ENCODE results near the gene JMJD8. TPM values are rescaled to one million over a fixed set of nuclear protein-coding genes. Genes with fewer than 3 reads are reported as not detected.
A peak's percentile ranks its signal among the peaks of the same experiment; 100 is the strongest.

The JMJD8 gene
- total and polyA plus RNA-seq, 11 donors: 36.2 to 103 (median 44.1) TPM

DNA sequence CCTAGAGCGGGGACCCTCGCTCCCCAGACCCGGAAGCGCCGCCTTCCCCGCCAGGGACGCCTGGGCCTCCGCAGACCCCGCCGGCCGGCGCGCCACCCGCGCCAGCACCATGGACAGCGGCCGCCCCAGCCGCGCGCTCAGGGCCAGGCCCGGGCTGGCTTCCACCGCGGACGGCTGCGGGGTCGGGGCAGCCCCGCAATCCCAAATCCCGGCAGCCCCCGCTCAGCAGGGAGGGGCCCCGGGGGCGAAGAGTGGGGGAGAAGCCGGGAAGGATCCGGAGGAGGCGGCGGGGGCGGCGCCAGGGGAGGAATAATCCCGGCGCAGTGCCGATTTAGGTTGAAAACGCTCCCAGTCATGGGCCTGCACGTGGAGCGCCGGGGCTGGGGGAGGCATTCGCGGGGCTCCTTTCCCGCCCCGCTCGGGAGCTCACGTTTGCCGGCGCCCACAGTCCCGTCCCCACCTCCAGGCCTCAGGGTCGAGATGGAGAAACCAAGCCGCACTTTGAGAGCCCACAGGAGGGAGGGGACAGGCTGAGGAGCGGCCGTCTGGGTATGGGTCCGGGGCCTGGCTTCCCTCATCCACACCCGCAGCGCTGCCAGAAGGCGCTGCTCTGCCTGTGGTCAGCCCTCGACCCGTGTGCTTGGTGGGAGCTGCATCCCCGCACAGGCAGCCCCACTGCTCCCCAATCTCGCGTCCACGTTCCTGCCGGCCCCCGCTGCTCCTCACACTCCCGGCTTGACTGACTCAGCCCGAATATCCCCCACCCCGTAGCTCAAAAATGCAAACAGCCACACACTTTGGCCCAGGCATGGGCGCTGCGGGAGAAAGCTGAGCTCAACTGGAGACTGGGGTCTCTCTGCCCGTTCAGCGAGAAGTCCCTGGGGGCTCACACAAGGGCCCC, 16.8 kb upstream of the JMJD8 start:
- WGBS, 4 donors: 5 to 6% (median 6%) methylated on average over 51 to 76 of the region's 76 CpGs
- TF ChIP-seq, protein P1, sequence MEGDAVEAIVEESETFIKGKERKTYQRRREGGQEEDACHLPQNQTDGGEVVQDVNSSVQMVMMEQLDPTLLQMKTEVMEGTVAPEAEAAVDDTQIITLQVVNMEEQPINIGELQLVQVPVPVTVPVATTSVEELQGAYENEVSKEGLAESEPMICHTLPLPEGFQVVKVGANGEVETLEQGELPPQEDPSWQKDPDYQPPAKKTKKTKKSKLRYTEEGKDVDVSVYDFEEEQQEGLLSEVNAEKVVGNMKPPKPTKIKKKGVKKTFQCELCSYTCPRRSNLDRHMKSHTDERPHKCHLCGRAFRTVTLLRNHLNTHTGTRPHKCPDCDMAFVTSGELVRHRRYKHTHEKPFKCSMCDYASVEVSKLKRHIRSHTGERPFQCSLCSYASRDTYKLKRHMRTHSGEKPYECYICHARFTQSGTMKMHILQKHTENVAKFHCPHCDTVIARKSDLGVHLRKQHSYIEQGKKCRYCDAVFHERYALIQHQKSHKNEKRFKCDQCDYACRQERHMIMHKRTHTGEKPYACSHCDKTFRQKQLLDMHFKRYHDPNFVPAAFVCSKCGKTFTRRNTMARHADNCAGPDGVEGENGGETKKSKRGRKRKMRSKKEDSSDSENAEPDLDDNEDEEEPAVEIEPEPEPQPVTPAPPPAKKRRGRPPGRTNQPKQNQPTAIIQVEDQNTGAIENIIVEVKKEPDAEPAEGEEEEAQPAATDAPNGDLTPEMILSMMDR (IDR thresholded peaks at IDR 0.05): no peak
- TF ChIP-seq POLR2A (IDR thresholded peaks at IDR 0.05): no peak
- Histone ChIP-seq H3K27ac (no peak overlapping the region), H3K36me3 (no peaks in the 10 kb centered on the region), H3K4me3 (peak overlapping the region in 1 of 12 donors; percentile 23), H3K9me3 (no peaks in the 10 kb centered on the region), H3K27me3 (peaks cover 38 to 98% (median 75%) of the 10 kb centered on the region in 9 donors), H3K4me1 (peaks cover 0 to 23% (median 2%) of the 10 kb centered on the region in 12 donors)
- DNase-seq: no peak
- peak in 3 of 4 donors; percentile 55 to 78 (median 59) for ATAC-seq
- intact Hi-C loops (cut with DNase I): no loop called here

DNA sequence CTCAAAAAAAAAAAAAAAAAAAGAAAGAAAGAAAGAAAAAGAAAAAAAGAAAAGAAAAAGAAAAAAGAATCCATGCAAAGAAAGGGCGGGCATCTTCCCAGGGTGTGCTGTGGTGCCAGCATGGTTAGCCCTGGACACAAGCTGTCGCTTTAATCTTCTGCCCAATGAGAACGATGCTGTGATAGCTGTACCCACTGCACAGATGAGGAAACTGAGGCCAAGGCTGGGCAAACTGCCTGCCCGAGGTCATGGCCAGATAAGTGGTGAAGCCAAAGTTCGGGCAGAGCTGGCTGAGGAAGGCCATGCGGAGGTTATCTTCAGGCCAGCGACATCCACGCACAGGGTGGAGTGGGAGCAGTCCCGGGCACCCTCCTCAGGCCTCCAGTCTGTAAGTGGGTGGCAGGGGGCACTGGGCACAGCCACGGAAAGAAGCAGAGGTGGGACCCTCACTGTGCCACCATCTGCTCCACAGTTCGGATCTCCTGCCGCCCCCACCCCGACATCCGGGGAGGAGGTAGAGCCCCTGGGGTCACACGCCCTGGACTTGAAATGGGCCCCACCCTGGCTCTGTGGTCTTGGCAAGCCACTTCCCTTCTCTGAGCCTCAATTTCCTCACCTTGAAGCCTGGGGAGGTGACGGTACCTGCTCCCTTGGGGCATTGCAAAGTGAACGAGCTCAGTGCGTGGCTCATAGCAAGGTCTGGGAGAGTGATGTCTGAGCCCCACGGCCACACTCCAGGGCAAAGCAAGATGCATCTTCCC, 15.0 kb upstream of the JMJD8 start:
- intact Hi-C loops (cut with DNase I): no loop called here
- H3K27ac ChIP-seq: no peak overlapping the region
- TF ChIP-seq POLR2A (IDR thresholded peaks at IDR 0.05): no peak
- TF ChIP-seq, protein P1 (IDR thresholded peaks at IDR 0.05): no peak
- DNase-seq (no peak), ATAC-seq (no peak)
- no peaks in the 10 kb centered on the region for H3K9me3 ChIP-seq
- H3K4me1 ChIP-seq: peaks cover 0 to 29% (median 13%) of the 10 kb centered on the region in 12 donors
- peaks cover 33 to 99% (median 78%) of the 10 kb centered on the region in 9 donors for H3K27me3 ChIP-seq
- no peaks in the 10 kb centered on the region for H3K36me3 ChIP-seq
- H3K4me3 ChIP-seq: no peak overlapping the region
- 67 to 73% (median 69%) methylated on average over 19 of the region's 19 CpGs for WGBS, 4 donors

DNA sequence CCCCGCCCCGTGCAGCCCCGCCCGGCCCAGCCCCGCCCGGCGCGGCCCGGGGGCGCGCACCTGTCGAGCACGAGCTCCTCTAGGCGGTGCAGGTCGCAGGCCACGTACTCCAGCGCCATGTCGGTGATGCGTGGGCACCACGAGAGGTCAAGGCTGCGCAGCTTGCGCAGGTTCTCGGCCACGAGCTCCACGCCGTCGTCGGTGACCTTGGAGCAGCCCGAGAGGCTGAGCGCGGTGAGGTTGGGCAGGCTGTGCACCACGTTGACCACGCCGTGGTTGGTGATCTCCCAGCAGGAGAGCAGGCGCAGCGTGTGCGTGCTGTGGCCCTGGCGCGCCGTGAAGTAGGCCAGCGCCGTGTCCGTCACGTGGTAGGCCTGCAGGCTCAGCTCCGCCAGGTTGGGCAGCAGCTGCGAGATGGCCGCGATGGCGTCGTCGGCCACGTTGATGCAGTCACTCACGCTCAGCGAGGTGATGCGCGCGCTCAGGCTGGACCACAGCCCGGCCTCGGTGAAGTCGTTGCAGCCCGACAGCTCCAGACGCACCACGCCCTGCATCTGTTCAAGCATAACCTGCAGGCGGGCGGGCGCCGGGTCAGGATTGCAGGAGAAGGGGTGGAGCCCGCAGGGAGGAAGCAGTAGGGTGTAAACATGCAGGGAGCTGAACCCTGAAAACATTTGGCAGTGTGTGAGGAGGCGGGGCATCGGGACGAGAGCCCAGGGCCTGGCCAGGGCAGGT, 11.4 kb upstream of the JMJD8 start:
- peak overlapping the region in 5 of 12 donors; percentile 12 to 51 (median 25) for H3K4me3 ChIP-seq
- DNase-seq (no peak), ATAC-seq (peak in 2 of 4 donors; percentile 5 to 6)
- H3K36me3 ChIP-seq: no peaks in the 10 kb centered on the region
- H3K4me1 ChIP-seq: peaks cover 0 to 34% (median 13%) of the 10 kb centered on the region in 12 donors
- TF ChIP-seq POLR2A (IDR thresholded peaks at IDR 0.05): no peak
- TF ChIP-seq, protein P1 (IDR thresholded peaks at IDR 0.05): no peak
- no peaks in the 10 kb centered on the region for H3K9me3 ChIP-seq
- 2 to 9% (median 4%) methylated on average over 9 to 71 of the region's 71 CpGs for WGBS, 4 donors
- intact Hi-C loops (cut with DNase I): no loop called here
- peaks cover 14 to 87% (median 63%) of the 10 kb centered on the region in 9 donors for H3K27me3 ChIP-seq
- no peak overlapping the region for H3K27ac ChIP-seq
